DND-41 (cell line): ENCODE data around the gene ESAM.

Source experiments
- EZH2 ChIP-seq: IDR thresholded peaks from 3 replicates; pipeline ENCODE4 v1.6.1; 2012; ENCODE audit warnings: borderline replicate concordance, low read depth, mild to moderate bottlenecking, moderate library complexity, low read length, inconsistent platforms; ENCODE audit not compliant: severe bottlenecking
- TF ChIP-seq, protein P1 (sequence below): IDR thresholded peaks from 2 replicates; pipeline ENCODE4 v1.5.1; 2012; ENCODE audit warnings: borderline replicate concordance, low read length, moderate library complexity, mild to moderate bottlenecking; ENCODE audit not compliant: poor library complexity, severe bottlenecking; ENCODE audit errors: extremely low read depth

DNA sequence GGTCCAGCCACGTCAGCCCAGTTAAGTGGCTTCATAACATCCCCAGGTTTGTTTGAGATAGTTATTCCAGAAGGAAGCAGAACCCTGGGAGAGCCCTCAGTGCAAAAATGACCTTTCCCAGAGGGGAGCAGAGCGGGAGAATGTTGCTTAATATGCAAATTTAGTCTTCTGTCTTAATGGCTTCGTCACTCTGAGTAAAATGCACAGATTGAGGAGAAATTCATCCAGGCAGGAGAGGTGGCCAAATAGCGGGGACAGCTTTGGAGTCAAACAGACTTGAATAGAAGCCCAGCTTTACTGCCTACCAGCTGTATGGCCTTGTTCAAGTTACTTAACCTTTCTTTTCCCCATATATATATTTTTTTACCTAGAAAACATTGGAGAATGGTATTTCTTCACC, 34.6 kb downstream of the ESAM start:
- TF ChIP-seq, protein P1, sequence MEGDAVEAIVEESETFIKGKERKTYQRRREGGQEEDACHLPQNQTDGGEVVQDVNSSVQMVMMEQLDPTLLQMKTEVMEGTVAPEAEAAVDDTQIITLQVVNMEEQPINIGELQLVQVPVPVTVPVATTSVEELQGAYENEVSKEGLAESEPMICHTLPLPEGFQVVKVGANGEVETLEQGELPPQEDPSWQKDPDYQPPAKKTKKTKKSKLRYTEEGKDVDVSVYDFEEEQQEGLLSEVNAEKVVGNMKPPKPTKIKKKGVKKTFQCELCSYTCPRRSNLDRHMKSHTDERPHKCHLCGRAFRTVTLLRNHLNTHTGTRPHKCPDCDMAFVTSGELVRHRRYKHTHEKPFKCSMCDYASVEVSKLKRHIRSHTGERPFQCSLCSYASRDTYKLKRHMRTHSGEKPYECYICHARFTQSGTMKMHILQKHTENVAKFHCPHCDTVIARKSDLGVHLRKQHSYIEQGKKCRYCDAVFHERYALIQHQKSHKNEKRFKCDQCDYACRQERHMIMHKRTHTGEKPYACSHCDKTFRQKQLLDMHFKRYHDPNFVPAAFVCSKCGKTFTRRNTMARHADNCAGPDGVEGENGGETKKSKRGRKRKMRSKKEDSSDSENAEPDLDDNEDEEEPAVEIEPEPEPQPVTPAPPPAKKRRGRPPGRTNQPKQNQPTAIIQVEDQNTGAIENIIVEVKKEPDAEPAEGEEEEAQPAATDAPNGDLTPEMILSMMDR = no peak
- no peak for TF ChIP-seq EZH2
